Mesendoderm (in vitro differentiated cells): ENCODE measurements around the gene PRDM15.

ENCODE experiments used
- DNase-seq: peaks from one replicate; pipeline ENCODE4 v3.0.0; 2013
- H2AK5ac ChIP-seq: 2 replicates; pipeline ENCODE4 v1.6.1; 2013; ENCODE audit warnings: low read length, inconsistent platforms
- H2BK120ac ChIP-seq: 2 replicates; pipeline ENCODE4 v1.6.1; 2013; ENCODE audit warnings: low read depth, mild to moderate bottlenecking, low read length, moderate library complexity, mixed read lengths
- H2BK15ac ChIP-seq: replicated peaks from 2 replicates; pipeline ENCODE4 v1.6.1; 2013; ENCODE audit warnings: low read depth, mild to moderate bottlenecking, moderate library complexity
- H2BK5ac ChIP-seq: 2 replicates; pipeline ENCODE4 v1.6.1; 2013; ENCODE audit warnings: low read length, inconsistent platforms
- H3K18ac ChIP-seq: 2 replicates; pipeline ENCODE4 v1.6.1; 2013; ENCODE audit warnings: mild to moderate bottlenecking, low read length, mixed read lengths
- H3K23ac ChIP-seq: one replicate; pipeline ENCODE4 v1.6.1; 2013; ENCODE audit warnings: low read length
- H3K27ac ChIP-seq: 2 replicates; pipeline ENCODE4 v1.5.1; 2013; ENCODE audit warnings: low read depth, mild to moderate bottlenecking, inconsistent platforms, low read length, moderate library complexity
- H3K27me3 ChIP-seq: 2 replicates; pipeline ENCODE4 v1.6.1; 2013; ENCODE audit warnings: low read length, control low read depth, mild to moderate bottlenecking, inconsistent platforms; ENCODE audit not compliant: insufficient read depth, poor library complexity
- H3K36me3 ChIP-seq: 2 replicates; pipeline ENCODE4 v1.6.1; 2013; ENCODE audit warnings: low read length, inconsistent platforms; ENCODE audit not compliant: control insufficient read depth, insufficient read depth
- H3K4ac ChIP-seq: one replicate; pipeline ENCODE4 v1.6.1; 2013; ENCODE audit warnings: low read depth, mild to moderate bottlenecking, low read length, moderate library complexity
- H3K4me1 ChIP-seq: 2 replicates; pipeline ENCODE4 v1.6.1; 2013; ENCODE audit warnings: low read depth, low read length, inconsistent platforms; ENCODE audit not compliant: control insufficient read depth
- H3K4me2 ChIP-seq: 2 replicates; pipeline ENCODE4 v1.6.1; 2013; ENCODE audit warnings: low read length
- H3K4me3 ChIP-seq: 2 replicates; pipeline ENCODE4 v1.5.1; 2013; ENCODE audit warnings: mild to moderate bottlenecking, low read length
- H3K56ac ChIP-seq: one replicate; pipeline ENCODE4 v1.6.1; 2013; ENCODE audit warnings: low read length
- H3K79me1 ChIP-seq: 2 replicates; pipeline ENCODE4 v1.6.1; 2013; ENCODE audit warnings: low read length, inconsistent platforms
- H3K79me2 ChIP-seq: 2 replicates; pipeline ENCODE4 v1.6.1; 2013; ENCODE audit warnings: mild to moderate bottlenecking, low read length; ENCODE audit not compliant: control insufficient read depth, insufficient read depth
- H3K9ac ChIP-seq: 2 replicates; pipeline ENCODE4 v1.6.1; 2013; ENCODE audit warnings: low read length, inconsistent platforms
- H4K5ac ChIP-seq: one replicate; pipeline ENCODE4 v1.6.1; 2013; ENCODE audit warnings: low read length
- H4K8ac ChIP-seq: one replicate; pipeline ENCODE4 v1.6.1; 2013; ENCODE audit warnings: low read depth, mild to moderate bottlenecking, control low read depth, low read length, moderate library complexity
- WGBS: extraction: QIAGEN DNeasy Blood & Tissue Kit; methylation state at CpG from one replicate; pipeline ENCODE4 v1.1.7; 2013; ENCODE audit warnings: low lambda C conversion rate, missing lambda C conversion rate; ENCODE audit not compliant: insufficient coverage; ENCODE audit errors: extremely low coverage; 5-methylcytosine and 5-hydroxymethylcytosine counted together

The PRDM15 gene

GRCh38 chr21:41767606-41768436 lies 111.3 kb downstream of the PRDM15 start:
- Histone ChIP-seq H3K4ac (no peak overlapping the region), H2BK5ac (no peak overlapping the region), H3K27me3 (peaks cover 2% of the 10 kb centered on the region), H3K23ac (no peak overlapping the region), H3K56ac (peak overlapping the region; percentile 57), H3K79me1 (peaks cover 11% of the 10 kb centered on the region), H3K79me2 (peaks cover 7% of the 10 kb centered on the region), H3K36me3 (no peaks in the 10 kb centered on the region), H2BK120ac (no peak overlapping the region), H4K5ac (no peak overlapping the region), H3K9ac (peak overlapping the region; percentile 34), H3K18ac (no peak overlapping the region), H3K4me1 (peaks cover 5% of the 10 kb centered on the region), H3K4me2 (peak overlapping the region; percentile 28), H2AK5ac (no peak overlapping the region), H3K27ac (no peak overlapping the region), H2BK15ac (no peak overlapping the region), H4K8ac (no peak overlapping the region), H3K4me3 (no peak overlapping the region)
- DNase-seq = no peak
- WGBS = no CpG with 5 or more reads among the region's 26 CpGs

- DNase-seq = peak; percentile 80
- Histone ChIP-seq H3K36me3 (no peaks in the 10 kb centered on the region), H3K23ac (peak within 1 kb of the TSS; percentile 15), H3K4me3 (peak within 1 kb of the TSS; percentile 61), H4K8ac (no peak within 1 kb of the TSS), H3K4ac (peak within 1 kb of the TSS; percentile 70), H3K27ac (no peak within 1 kb of the TSS), H3K18ac (peak within 1 kb of the TSS; percentile 51), H2BK5ac (no peak within 1 kb of the TSS), H3K79me2 (peaks cover 7% of the 10 kb centered on the region), H3K27me3 (peaks cover 3% of the 10 kb centered on the region), H4K5ac (no peak within 1 kb of the TSS), H3K9ac (peak within 1 kb of the TSS; percentile 69), H3K79me1 (peaks cover 11% of the 10 kb centered on the region), H2BK15ac (no peak within 1 kb of the TSS), H3K4me1 (peaks cover 8% of the 10 kb centered on the region), H2BK120ac (no peak within 1 kb of the TSS), H3K4me2 (peak within 1 kb of the TSS; percentile 79), H2AK5ac (no peak within 1 kb of the TSS), H3K56ac (peak within 1 kb of the TSS; percentile 68)
- WGBS = no CpG with 5 or more reads among the region's 53 CpGs
Measured at GRCh38 chr21:41766883-41767605, 112.1 kb downstream of the PRDM15 start, which contains the start of gene RIPK4. RIPK4 (minus strand) TSS chr21:41767052; CDS start chr21:41767041, 11 bp downstream.

- peak overlapping the region; percentile 61 for H3K4me3 ChIP-seq
Measured at GRCh38 chr21:41765973-41766882, 112.9 kb downstream of the PRDM15 start.

GRCh38 chr21:41765420-41765821 lies 113.7 kb downstream of the PRDM15 start:
- no peak overlapping the region for H4K8ac ChIP-seq
- H3K27ac ChIP-seq = no peak overlapping the region
- peak overlapping the region; percentile 25 for H3K9ac ChIP-seq
- H3K4me1 ChIP-seq = peaks cover 11% of the 10 kb centered on the region
- no peaks in the 10 kb centered on the region for H3K36me3 ChIP-seq
- no peak overlapping the region for H3K4me3 ChIP-seq
- H2AK5ac ChIP-seq = no peak overlapping the region
- peak overlapping the region; percentile 58 for H3K56ac ChIP-seq
- no peak overlapping the region for H2BK15ac ChIP-seq
- no peak overlapping the region for H2BK120ac ChIP-seq
- H3K79me1 ChIP-seq = peaks cover 13% of the 10 kb centered on the region
- no peak overlapping the region for H2BK5ac ChIP-seq
- no peak for DNase-seq
- H3K18ac ChIP-seq = no peak overlapping the region
- H3K4me2 ChIP-seq = peak overlapping the region; percentile 28
- H3K27me3 ChIP-seq = peaks cover 3% of the 10 kb centered on the region
- no CpG with 5 or more reads among the region's 11 CpGs for WGBS
- no peak overlapping the region for H4K5ac ChIP-seq
- no peak overlapping the region for H3K4ac ChIP-seq
- H3K23ac ChIP-seq = no peak overlapping the region
- peaks cover 8% of the 10 kb centered on the region for H3K79me2 ChIP-seq

More at GRCh38 chr21:41765973-41766882, 112.9 kb downstream of the PRDM15 start:
- H4K8ac ChIP-seq = no peak overlapping the region
- no peak for DNase-seq
- H3K18ac ChIP-seq = peak overlapping the region; percentile 51
- peak overlapping the region; percentile 79 for H3K4me2 ChIP-seq
- peak overlapping the region; percentile 15 for H3K23ac ChIP-seq
- H3K79me2 ChIP-seq = peaks cover 7% of the 10 kb centered on the region
- no peak overlapping the region for H4K5ac ChIP-seq
- peak overlapping the region; percentile 69 for H3K9ac ChIP-seq
- no peak overlapping the region for H2BK5ac ChIP-seq
- H3K36me3 ChIP-seq = no peaks in the 10 kb centered on the region
- H2BK15ac ChIP-seq = no peak overlapping the region
- H3K4me1 ChIP-seq = peaks cover 8% of the 10 kb centered on the region
- H3K27ac ChIP-seq = no peak overlapping the region
- no peak overlapping the region for H2AK5ac ChIP-seq
- peaks cover 3% of the 10 kb centered on the region for H3K27me3 ChIP-seq
- WGBS = no CpG with 5 or more reads among the region's 88 CpGs
- peak overlapping the region; percentile 70 for H3K4ac ChIP-seq
- no peak overlapping the region for H2BK120ac ChIP-seq
- H3K79me1 ChIP-seq = peaks cover 11% of the 10 kb centered on the region
- peak overlapping the region; percentile 68 for H3K56ac ChIP-seq

- Histone ChIP-seq H3K23ac (no peak overlapping the region), H3K79me1 (peaks cover 16% of the 10 kb centered on the region), H3K27me3 (peaks cover 3% of the 10 kb centered on the region), H3K56ac (no peak overlapping the region), H3K9ac (no peak overlapping the region), H3K27ac (no peak overlapping the region), H2BK5ac (no peak overlapping the region), H2BK15ac (no peak overlapping the region), H3K79me2 (peaks cover 11% of the 10 kb centered on the region), H2AK5ac (no peak overlapping the region), H3K4me1 (peaks cover 11% of the 10 kb centered on the region), H4K8ac (no peak overlapping the region), H3K4me2 (no peak overlapping the region), H3K4me3 (no peak overlapping the region), H3K36me3 (no peaks in the 10 kb centered on the region), H3K4ac (no peak overlapping the region), H2BK120ac (no peak overlapping the region), H3K18ac (no peak overlapping the region), H4K5ac (no peak overlapping the region)
- WGBS = no CpG with 5 or more reads among the region's 7 CpGs
- no peak for DNase-seq
Measured at GRCh38 chr21:41764558-41765419, 114.4 kb downstream of the PRDM15 start.
